Measurements from ENCODE around the gene ARHGAP26. TPM values are rescaled to one million over a fixed set of nuclear protein-coding genes. Genes with fewer than 3 reads are reported as not detected.

ARHGAP26 gene
- total RNA-seq, 1 experiment from 2014 or later = 34.5 TPM

- H3K79me2 ChIP-seq (ENCODE audit: insufficient read depth, low read length) = peaks cover 22% of the 10 kb centered on the region
- H3K4me1 ChIP-seq (ENCODE audit: control insufficient read depth in 1 of 2, insufficient read depth in 2 of 2, low read length in 2 of 2) = peaks cover 0 to 9% of the 10 kb centered on the region in 2 experiments; a peak in 1 of 4 replicates
- ChIA-PET POLR2A (no interaction called here), RAD21 (ENCODE audit: low non-redundant PET in 1 of 2, low total read pairs in 2 of 2, uncharacterized antibody in 2 of 2, unreplicated experiment in 2 of 2) (no interaction called here), CTCF (interaction anchor here (3.7 kb wide), 1 partner anchor 14 kb away, joined by 13 read pairs; no protein-coding TSS in a partner anchor)
- H3K27me3 ChIP-seq (ENCODE audit: insufficient read depth, low read length) = no peaks in the 10 kb centered on the region
- H3K4me3 ChIP-seq (replicated peaks in 1 of 2; ENCODE audit: low read depth in 1 of 2, low read length in 2 of 2) = no peak overlapping the region
- no peak overlapping the region for H3K27ac ChIP-seq (ENCODE audit: low read depth, low read length)
- intact Hi-C loops (cut with micrococcal nuclease) = no loop called here
- no peak overlapping the region for H3K4me2 ChIP-seq (ENCODE audit: low read length)
- no peaks in the 10 kb centered on the region for H3K9me2 ChIP-seq (ENCODE audit: insufficient read depth)
- ATAC-seq (no peak), DNase-seq (ENCODE audit: low read depth, low spot score) (no peak)
- no peaks in the 10 kb centered on the region for H3K36me3 ChIP-seq (ENCODE audit: control insufficient read depth in 1 of 2, insufficient read depth in 2 of 2, low read length in 2 of 2)
- BruUV-seq (replicated peaks) = no TSS peak
- TF ChIP-seq, protein P1, sequence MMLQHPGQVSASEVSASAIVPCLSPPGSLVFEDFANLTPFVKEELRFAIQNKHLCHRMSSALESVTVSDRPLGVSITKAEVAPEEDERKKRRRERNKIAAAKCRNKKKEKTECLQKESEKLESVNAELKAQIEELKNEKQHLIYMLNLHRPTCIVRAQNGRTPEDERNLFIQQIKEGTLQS (IDR thresholded peaks at IDR 0.05) = no peak
- no peak for TF ChIP-seq ZFX (IDR thresholded peaks at IDR 0.05)
- no peak for TF ChIP-seq TCF7L2 (IDR thresholded peaks at IDR 0.05; ENCODE audit: borderline replicate concordance, extremely low read depth, insufficient read depth, insufficient read length)
- no peak for TF ChIP-seq YY1 (IDR thresholded peaks at IDR 0.05; ENCODE audit: extremely low read depth, insufficient replicate concordance, low read depth, low read length)
- no peak for TF ChIP-seq MAX (IDR thresholded peaks at IDR 0.05)
- no peak for TF ChIP-seq ZNF274 (IDR thresholded peaks at IDR 0.05; ENCODE audit: low read depth, low read length)
- no peaks in the 10 kb centered on the region for H4K20me1 ChIP-seq (ENCODE audit: insufficient read depth)
- no peak overlapping the region for H3K9ac ChIP-seq (ENCODE audit: low read length)
- H2AFZ ChIP-seq (ENCODE audit: low read depth, low read length, poor library complexity, severe bottlenecking) = no peak overlapping the region
- H3K9me3 ChIP-seq (ENCODE audit: control insufficient read depth in 1 of 2, insufficient read depth in 1 of 2, low read depth in 1 of 2, low read length in 2 of 2) = no peaks in the 10 kb centered on the region
Measured at GRCh38 chr5:142853682-142854081, 83.5 kb downstream of the ARHGAP26 start.

- ATAC-seq = no peak
- intact Hi-C loops (cut with micrococcal nuclease) = no loop called here
- H4K20me1 ChIP-seq (ENCODE audit: insufficient read depth) = no peaks in the 10 kb centered on the region
- no peak overlapping the region for H3K4me3 ChIP-seq (replicated peaks in 1 of 2; ENCODE audit: low read depth in 1 of 2, low read length in 2 of 2)
- CTCF ChIA-PET = no interaction called here
- BruUV-seq (replicated peaks) = no TSS peak
- H3K9ac ChIP-seq (ENCODE audit: low read length) = no peak overlapping the region
- RAD21 ChIA-PET (ENCODE audit: low non-redundant PET in 1 of 2, low total read pairs in 2 of 2, uncharacterized antibody in 2 of 2, unreplicated experiment in 2 of 2) = no interaction called here
- H3K27me3 ChIP-seq (ENCODE audit: insufficient read depth, low read length) = no peaks in the 10 kb centered on the region
- no peaks in the 10 kb centered on the region for H3K9me2 ChIP-seq (ENCODE audit: insufficient read depth)
- H3K36me3 ChIP-seq (ENCODE audit: control insufficient read depth in 1 of 2, insufficient read depth in 2 of 2, low read length in 2 of 2) = no peaks in the 10 kb centered on the region
- DNase-seq (ENCODE audit: low read depth, low spot score) = no peak
- H3K9me3 ChIP-seq (ENCODE audit: control insufficient read depth in 1 of 2, insufficient read depth in 1 of 2, low read depth in 1 of 2, low read length in 2 of 2) = no peaks in the 10 kb centered on the region
- H3K79me2 ChIP-seq (ENCODE audit: insufficient read depth, low read length) = peaks cover 23% of the 10 kb centered on the region
- no peak overlapping the region for H3K27ac ChIP-seq (ENCODE audit: low read depth, low read length)
- POLR2A ChIA-PET = no interaction called here
- H3K4me1 ChIP-seq (ENCODE audit: control insufficient read depth in 1 of 2, insufficient read depth in 2 of 2, low read length in 2 of 2) = peaks cover 4 to 14% of the 10 kb centered on the region in 2 experiments; a peak in 1 of 4 replicates
- no peak overlapping the region for H2AFZ ChIP-seq (ENCODE audit: low read depth, low read length, poor library complexity, severe bottlenecking)
- no peak overlapping the region for H3K4me2 ChIP-seq (ENCODE audit: low read length)
- TF ChIP-seq ZNF274 (IDR thresholded peaks at IDR 0.05; ENCODE audit: low read depth, low read length) (no peak), CTCF (IDR thresholded peaks at IDR 0.05 in 2 of 3, conservative IDR thresholded peaks at IDR 0.05 in 1 of 3; ENCODE audit: borderline replicate concordance in 1 of 3, insufficient read depth in 1 of 3, low read depth in 2 of 3, low read length in 2 of 3) (no peak), TCF7L2 (IDR thresholded peaks at IDR 0.05; ENCODE audit: borderline replicate concordance, extremely low read depth, insufficient read depth, insufficient read length) (no peak), SIN3A (IDR thresholded peaks at IDR 0.05; ENCODE audit: low read depth) (no peak), ZFX (IDR thresholded peaks at IDR 0.05) (no peak), JUND (IDR thresholded peaks at IDR 0.05) (no peak), SP1 (IDR thresholded peaks at IDR 0.05; ENCODE audit: low read depth) (no peak), REST (IDR thresholded peaks at IDR 0.05; ENCODE audit: low read depth) (no peak), EZH2phosphoT487 (IDR thresholded peaks at IDR 0.05; ENCODE audit: borderline replicate concordance) (no peak), FOSL1 (IDR thresholded peaks at IDR 0.05; ENCODE audit: low read depth) (no peak), EZH2 (IDR thresholded peaks at IDR 0.05) (no peak), EGR1 (IDR thresholded peaks at IDR 0.05; ENCODE audit: low read depth) (no peak)
Measured at GRCh38 chr5:142856269-142856782, 86.1 kb downstream of the ARHGAP26 start.
